CD4-positive, alpha-beta T cell treated with Interleukin-4 for 4 hours (primary cell): ENCODE measurements around the gene ZFP91.

Experiments
- DNase-seq: peaks from one replicate; pipeline ENCODE4 v3.0.0-alpha.2; 2020

Gene ZFP91

DNA sequence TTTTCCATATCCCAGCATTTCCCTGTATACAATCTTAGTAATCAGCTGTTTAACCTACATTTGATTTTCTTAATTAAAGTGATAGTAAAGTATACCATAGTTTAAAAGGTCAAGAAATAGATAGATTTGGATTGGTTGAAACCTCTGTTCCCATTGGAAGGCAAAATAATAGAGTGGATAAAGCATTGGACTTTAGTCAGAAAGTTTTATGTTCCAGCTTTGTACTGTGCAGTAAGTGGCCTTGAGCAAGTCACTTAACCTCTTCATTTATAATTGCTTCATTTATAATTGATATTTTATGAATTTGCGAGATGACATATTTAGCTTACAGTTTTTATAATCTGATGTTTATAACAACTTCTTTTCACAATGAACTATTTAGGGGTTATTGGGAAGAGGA is 3.6 kb downstream of the ZFP91 start:
- DNase-seq: no peak

DNA sequence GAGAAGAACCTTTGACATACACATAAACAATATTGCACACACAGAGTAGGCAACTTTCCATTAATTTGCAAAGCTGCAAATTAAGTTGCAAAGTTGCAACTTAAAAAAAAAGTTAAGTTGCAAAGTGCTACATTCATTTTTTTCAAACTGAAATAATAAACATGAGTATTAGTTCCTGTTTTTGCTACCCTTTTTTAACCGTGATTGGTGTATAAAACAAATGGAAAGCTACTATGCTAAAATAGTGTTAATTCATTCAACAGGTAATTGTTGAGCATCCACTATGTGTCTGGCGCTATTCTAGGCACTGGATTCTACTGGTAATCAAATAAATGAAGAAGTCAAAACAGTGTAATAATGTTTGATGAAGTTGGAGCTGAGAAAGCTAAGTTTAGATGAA is 8.1 kb downstream of the ZFP91 start:
- DNase-seq: no peak

DNA sequence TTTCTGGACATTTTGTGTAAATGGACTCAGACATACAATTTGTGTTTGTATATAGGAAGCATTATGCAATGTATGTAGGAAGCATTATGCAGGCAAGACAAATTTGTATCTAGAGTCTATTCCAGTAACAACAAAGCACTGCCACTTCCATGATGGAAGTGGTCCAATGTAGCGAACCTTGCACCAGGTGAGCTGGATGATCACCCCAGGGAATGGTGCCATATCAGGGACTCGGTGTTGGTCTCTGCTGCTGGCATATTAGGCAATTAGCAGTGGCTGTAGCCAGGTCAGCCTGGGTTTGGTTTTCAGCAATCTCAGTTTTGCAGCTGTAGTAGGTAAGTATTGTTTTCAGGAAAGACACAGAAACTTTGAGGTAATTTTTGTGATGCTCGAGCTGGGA is 12.8 kb downstream of the ZFP91 start:
- DNase-seq: no peak

DNA sequence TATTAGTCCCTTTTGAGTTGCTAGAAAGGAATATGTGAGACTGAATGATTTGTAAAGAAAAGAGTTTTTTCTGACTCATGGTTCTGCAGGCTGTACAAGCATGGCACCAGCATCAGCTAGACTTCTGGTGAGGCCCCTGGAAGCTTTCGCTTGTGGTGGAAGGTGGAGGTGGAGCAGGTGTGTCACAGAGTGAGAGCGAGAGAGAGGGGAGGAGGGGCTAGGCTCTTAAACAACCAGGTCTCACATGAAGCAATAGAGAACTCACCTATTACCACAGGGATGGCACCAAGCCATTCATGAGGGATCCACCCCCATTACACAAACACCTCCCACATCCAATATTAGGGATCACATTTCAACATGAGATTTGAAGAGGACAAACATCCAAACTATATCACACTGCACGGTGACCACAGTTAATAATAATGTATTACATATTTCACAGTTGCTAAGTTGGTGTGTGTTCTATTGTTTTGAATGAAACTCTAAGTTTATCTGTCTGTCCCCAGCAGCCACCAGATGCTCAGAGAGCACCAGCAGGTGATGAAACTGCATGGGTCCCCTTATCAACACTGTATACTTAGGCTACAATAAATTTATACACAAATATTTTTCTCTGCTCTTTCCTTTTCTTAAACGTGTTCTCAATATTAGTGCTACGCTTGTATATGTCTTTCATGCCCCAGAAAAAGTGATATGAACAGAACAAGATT is 14.1 kb downstream of the ZFP91 start:
- DNase-seq: peak; percentile 19

DNA sequence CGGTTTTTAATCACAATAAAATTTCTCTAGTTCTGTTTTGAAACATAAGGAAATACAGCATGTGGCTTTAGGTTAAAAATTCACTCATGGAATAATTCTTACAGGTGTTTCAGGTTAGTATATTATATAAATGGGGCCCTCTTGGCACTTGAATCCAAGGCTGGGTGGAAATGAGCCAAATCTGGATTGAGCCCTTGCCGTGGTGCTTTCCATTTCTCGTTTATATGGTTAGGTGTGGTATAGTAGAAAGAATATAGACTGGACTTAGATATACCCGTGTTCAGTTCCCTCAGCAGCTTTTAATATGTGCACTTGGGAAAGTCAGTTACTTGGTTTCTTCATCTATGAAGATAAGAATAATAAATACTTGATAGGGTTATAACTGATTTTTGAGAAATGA is 16.0 kb downstream of the ZFP91 start:
- no peak for DNase-seq

DNA sequence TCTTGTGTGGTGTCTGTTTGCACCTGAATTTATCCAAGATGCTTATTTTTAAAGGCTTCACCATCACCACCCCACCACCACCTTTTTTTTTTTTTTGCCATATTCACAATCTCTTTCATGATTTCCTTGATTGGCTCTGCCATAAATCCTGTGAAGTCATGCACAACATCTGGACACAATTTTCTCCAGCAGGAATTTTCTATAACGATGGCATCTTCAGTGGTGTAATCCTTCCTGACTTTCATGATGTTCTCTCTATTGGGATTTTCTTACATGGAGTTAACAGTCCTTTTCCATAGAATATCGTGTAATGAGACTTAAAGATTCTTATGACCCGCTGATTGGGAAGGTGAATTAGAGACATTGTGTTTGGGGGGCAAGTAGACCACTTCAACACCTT is 17.8 kb downstream of the ZFP91 start:
- no peak for DNase-seq

DNA sequence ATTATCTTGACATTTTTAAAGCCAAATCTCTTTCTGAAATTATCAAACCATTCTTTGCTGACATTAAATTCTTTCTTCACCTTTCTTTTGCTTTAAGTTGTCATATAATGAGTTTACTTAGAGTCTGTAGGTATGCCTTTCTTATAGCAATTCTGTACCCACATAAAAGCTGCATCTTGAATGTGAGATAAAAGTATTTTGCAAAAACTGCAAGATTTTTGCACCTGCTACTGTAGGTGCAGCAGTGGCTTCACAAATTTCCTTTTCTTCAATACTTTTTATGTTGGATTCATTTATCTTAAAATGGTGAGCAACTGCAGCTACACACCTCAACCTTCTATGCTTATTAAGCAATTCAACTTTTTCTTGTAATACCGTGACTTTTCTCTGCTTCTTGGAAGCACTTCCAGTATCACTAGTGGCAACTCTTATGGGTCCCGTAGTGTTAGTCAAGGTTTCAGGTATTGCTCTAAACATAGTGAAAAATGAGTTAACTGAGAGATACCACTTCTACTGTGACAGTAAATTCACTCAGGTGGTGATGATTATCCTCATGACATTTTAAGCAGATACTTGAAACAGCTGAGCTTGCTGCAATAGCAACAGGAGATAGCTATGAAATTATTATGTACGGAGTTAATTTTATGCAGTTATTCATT is 18.8 kb downstream of the ZFP91 start:
- DNase-seq: no peak

DNA sequence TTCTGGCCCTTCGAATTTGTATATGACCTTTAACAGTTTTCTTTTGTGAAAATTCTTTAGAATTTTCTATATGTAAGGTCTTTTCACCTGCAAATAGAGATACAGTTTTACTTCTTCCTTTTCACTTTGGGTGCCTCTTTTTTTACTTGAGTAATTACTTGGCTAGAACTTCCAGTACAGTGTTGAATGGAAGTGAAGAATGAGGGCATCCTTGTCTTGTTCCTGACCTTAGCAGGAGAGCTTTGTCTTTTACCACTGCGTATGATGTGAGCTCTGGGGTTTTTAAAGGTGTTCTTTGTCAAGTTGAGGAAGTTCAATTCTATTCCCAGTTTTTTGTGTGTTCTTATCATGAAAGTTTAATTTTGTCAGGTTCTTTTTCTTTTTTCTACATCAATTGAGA is 21.6 kb downstream of the ZFP91 start:
- DNase-seq: no peak

DNA sequence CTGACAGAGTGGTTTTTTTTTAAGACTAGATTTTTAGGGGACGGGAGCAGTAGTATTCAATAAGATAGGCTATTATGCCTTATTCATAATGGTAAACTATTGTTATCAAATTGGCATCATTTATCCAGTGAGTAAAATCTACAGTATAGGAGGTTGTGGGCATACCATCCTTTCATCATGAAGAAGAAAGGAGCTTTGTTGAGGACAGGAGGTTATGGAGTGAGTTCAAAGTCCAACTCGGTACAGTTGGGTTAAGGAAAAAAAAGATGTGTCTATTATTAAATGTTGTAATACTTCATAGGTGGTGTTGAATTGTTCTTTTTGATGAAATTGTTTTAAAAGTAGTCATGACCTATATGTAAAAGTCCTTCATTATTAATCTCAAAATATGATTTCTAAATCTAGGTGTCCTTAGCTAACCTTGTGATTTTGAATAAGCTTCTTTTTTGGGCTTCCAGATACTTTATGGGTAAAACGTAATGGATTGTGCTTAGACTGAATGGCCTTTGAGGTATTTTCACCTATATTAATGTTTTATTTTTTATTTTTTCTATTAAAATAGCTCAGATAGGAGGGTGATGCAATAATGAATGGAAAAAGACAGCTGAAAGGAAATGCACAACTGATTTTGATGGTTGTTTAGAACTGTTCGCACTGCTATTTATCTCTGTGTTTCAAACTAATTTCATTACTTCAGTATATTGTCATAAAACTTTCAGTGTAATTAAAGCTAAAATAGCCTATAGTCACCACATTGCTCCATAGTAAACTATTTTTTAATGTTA is 28.3 kb downstream of the ZFP91 start:
- no peak for DNase-seq

DNA sequence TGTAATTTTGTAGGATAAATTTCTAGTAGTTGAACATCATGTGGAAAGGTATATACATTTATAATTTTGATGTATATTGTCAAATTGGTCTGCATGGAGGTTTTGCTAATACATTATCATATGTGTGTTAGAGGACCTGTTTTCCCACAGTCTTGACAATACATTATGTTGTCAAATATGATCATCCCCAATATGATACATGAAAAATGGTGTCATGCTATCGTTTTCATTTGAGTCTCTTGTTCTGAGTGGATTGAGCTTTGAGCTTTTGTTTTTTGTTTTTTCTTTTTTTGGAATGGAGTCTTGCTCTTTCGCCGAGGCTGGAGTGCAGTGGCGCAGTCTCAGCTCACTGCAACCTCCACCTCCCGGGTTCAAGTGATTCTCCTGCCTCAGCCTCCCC is 29.5 kb downstream of the ZFP91 start:
- no peak for DNase-seq

DNA sequence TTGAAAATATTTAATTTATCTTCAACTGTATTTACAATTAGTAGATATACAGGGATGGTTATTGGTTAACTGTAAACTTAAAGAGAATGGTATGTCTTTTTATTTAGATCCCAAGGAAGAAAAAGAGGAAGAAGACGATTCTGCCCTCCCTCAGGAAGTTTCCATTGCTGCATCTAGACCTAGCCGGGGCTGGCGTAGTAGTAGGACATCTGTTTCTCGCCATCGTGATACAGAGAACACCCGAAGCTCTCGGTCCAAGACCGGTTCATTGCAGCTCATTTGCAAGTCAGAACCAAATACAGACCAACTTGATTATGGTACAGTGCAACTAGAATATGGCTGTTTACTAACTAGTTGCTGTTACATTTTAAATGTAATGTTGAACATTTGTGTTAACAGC is 30.9 kb downstream of the ZFP91 start:
- no peak for DNase-seq

DNA sequence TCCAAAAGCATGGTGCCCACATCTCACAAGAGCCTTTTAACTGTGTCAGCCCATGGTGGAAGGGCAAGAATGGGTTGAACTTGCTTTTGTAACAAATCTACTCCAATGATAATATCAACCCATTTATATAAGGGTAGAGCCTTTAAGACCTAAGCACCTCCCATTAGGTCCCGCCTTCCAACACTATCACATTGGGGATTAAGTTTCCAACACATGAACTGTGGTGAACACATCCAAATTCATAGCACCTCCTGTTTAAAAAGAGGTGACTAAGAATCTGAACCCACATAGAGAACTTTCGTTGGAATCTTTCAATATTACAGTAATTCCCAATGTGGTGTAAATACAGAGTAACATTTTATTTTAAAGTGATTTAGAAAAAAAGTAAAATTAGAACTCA is 34.4 kb downstream of the ZFP91 start:
- DNase-seq: no peak

DNA sequence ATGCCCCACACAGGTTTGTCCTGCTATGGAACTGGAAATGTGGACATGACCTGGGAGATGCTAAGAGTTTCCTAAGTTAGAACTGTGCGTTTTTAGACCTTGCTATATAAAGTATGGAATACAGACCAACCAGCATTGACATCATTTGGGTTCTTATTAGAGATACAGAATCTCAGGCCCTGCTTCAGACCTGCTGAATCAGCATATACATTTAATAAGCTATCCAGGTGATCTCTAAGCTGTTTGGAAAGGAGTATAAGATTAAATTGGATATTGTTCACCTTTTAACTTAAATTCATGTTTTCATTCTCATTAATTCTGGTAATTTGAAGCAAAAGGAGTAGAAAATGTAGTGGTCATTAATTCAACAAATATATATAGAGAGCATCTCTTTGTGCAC is 36.7 kb downstream of the ZFP91 start:
- DNase-seq: no peak

DNA sequence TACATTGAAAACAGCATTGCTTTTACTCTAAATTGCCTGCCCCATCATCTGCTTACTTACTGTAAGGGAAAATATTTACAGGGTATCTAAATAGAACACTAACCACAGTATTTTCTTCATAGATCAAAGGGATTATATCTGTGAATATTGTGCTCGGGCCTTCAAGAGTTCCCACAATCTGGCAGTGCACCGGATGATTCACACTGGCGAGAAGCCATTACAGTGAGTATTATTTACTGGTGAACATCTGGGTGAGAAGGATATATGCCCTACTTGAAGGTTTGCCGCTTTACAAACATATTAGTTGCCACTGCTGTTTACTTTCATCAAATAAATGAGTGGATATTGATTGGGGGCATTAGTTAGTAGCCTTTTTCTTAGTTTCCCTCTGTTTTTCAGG is 37.7 kb downstream of the ZFP91 start:
- DNase-seq: no peak

DNA sequence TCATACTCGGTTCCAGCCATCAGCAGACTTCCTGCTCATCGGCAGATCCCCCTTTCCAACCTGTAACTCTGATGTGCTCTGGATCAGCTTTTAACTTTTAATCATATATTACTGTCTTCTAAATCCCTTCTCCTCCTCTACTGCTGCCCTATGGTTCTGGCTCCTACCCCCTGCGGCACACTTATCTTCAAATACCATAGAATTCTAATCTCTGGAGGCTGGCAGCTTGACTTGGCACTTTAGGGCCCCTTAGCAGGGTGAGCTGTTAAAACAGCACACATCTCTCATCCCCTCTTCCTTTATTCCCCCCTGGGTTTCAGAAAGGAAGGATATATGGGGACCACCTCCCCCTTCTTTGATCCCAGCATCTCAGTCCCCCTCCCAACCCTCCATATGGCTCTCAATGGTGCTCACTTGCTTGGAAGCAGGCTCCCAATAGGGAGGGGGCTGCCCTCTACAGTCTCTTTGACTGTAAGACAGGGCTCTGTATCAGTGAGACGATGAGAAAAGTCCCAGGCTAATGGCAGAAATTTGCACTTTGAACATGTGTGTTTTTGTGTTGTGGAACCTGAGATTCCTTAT is 39.2 kb downstream of the ZFP91 start:
- no peak for DNase-seq

DNA sequence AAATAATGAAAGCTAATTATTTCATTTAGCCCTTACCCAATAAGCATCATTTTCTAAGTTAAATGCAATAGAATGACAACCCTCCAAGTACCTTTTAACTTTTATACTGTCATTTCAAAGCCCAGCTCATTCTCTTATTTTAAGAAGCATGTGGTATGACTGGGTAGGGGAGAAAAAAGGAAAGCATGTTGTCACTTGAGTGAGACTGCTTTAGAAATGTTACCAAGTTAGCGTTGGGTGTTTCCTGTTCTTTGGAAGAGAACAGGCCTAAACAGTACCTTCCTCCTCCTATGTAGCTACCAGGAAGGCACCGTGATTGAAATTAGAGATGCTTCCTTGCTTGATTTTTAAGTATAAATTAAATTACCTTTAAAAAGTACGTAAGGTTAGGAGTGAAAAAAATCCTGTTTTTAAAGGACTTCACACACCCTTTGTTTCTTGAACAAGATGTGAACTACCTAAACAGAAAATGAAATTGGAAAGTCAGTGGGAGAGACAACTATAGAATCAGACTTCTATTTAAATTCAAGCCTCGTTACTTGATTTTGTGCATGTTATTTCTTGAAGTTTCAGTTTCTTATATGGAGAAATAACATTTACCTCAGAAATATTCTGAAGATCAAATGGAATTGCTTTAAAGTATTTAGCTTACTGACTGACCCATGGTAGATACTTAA is 42.9 kb downstream of the ZFP91 start:
- DNase-seq: no peak

DNA sequence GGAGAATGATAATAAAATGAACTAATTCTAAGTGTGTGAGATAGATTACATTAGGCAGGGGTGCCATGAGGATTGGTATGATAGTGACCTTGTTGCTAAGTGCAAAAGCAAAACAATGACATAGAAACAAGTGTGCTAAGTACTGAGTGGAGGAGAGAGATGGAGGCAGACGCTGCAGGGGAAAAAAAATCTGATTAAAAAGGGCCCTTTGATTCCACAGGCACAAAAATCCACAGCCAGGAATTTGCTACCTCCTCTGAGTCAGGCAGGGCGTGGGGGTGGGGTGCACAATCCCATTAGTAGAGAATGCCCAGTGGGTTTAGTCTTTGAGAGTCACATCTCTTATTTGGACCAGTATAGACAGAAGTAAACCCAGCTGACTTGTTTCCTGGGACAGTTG is 43.5 kb downstream of the ZFP91 start, which contains the start of gene CNTF:
CNTF (plus strand) TSS at position 322 of the 400 bp plus-strand sequence. CDS start 88 bp downstream, outside the sequence.
- no peak for DNase-seq

DNA sequence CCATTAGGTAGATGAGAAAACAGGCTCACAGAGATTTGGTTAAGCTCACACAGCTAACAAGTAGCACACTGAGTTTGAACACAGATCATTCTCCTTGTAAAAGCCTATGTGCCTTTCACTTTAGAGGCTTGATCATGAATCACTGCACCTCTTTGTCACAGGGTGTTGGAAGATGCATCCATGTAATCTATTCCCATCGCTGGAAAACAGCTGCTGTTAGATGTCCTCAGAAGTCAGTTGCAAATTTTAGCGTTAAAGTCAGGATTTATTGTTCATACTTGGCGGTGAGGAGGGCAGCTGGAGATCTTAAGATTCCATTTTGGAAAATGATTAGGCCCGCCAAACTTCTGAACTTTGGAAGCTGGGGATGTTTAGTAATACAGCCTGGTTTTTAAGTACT is 46.2 kb downstream of the ZFP91 start:
- DNase-seq: no peak

DNA sequence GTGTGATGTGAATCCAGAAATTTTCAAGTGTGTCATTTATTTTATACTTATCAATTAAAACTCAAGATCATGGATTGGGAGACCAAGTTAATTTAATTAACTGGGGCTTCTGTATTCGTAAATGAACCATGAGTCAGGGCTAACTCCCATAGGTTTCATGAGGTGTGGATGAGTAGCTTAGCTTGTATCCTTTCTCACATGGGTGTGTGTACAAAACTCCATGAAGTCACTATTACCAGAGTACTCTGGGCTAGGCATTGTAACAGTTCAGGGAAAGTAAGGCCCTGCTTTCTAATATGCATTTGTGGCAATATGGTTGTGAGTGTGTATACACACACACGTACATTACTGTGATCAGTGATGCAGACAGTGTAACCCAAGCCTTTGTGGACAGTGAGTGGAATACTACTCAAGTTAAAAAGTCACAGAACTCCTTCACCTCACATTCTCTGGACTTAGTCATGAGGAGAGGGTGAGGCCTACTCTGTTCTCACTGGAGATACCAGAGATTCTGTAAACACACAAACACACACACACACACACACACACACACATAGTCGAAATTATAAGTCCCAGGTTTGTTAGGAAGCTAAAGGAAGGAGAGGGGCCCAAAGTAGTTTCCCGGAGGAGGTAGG is 47.1 kb downstream of the ZFP91 start:
- DNase-seq: no peak

DNA sequence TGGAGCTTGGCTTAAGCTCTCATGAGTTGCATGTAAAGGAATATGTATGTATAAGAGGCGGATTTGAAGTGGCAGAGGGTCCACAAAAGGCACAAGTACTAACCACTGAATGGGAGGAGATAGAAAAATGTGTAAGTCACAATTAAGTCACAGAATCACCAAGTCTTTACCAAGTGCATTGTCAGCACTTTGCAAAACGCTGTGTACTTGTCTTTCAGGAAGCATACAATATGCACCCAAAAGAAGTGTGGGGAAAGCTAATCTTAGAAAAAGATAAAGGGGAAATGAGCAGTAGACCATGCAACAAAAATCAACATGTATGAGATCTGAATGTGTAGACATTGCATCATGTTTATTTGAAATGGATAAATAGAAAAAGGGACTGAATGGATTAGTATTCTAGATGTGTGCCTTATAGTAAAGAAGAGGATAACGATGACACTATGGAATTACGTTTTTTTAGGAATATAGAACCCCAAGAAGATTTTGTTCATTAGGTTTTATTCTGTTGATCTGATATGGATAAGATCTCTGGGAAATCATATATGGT is 48.1 kb downstream of the ZFP91 start:
- no peak for DNase-seq

DNA sequence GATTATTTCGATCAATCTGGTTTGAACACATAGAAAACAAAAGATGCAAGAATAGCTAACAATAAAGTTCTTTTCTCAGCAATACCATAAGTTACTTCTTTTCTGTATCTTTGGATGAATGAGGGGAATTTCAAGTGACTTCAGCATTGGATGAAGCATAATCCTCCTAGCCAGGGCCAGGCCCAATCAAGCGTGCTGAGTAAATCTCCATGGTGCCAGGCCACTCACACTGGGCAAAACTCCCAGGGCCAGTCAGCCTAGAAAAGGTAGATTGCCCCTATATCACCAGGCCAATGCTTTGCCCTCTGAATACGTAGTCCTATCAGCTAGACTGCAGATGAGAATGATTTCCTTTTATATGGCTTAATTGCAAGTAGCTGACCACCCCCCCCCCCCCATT is 49.6 kb downstream of the ZFP91 start:
- no peak for DNase-seq

DNA sequence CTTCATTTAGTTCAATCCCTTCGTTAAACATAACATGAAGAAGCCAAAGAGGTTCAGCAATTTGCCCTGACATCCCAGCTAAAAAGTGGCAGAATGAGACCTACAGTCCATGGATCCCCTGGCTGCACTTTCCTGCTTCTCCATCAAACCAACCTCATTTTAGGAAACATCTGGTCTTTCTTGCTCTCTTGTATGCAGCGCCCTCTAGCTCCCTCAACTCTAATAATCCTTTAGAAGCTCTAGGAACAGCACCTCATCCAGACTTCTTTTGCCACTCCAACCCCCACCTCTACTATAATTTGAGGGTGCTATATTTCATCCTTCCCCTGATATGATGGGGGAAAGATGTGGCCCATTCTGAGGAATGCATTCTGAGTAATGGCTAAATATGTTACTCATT is 51.0 kb downstream of the ZFP91 start:
- peak; percentile 28 for DNase-seq
